ENCODE results near the gene THSD7B.

- TF ChIP-seq CTCF (conservative IDR thresholded peaks at IDR 0.05; ENCODE audit: low read depth in 2 of 2): no peak
- no peak for TF ChIP-seq EZH2 (IDR thresholded peaks at IDR 0.05; ENCODE audit: low read depth, unreplicated experiment)
- no peak for TF ChIP-seq POLR2AphosphoS5 (IDR thresholded peaks at IDR 0.05; ENCODE audit: low read depth)
- no peak for TF ChIP-seq REST (IDR thresholded peaks at IDR 0.05; ENCODE audit: unreplicated experiment)
- TF ChIP-seq EZH2phosphoT487 (IDR thresholded peaks at IDR 0.05; ENCODE audit: unreplicated experiment): no peak
- TF ChIP-seq CREB1 (CRISPR knock-in tag; IDR thresholded peaks at IDR 0.05; ENCODE audit: low read depth): no peak
- TF ChIP-seq ETS1 (IDR thresholded peaks at IDR 0.05): no peak
- no peak for TF ChIP-seq JUNB (IDR thresholded peaks at IDR 0.05; ENCODE audit: unreplicated experiment)
- no peak for TF ChIP-seq ZNF331 (CRISPR knock-in tag; IDR thresholded peaks at IDR 0.05; ENCODE audit: low read depth)
These were observed 427.3 kb downstream of the THSD7B start for GRCh38 chr2:137192366-137193310.
